Endometrial microvascular endothelial cells (primary cell): ENCODE data around the gene WDR18. TPM values are rescaled to one million over a fixed set of nuclear protein-coding genes. Genes with fewer than 3 reads are reported as not detected.

Source experiments
- in situ Hi-C: cut with HindIII; loops from 2 replicates; pipeline ENCODE4 v1.10.0; 2017; ENCODE audit warnings: low sequenced_read_pairs, low pct_unique_long_range_greater_than_20kb; ENCODE audit errors: inconsistent ontology term
- total RNA-seq: library from RNA; depleted of rRNA; stranded (reverse); fragments of >200 nt; gene quantifications from one replicate; pipeline ENCODE4 v1.2.3, GENCODE V29; 2015; ENCODE audit errors: inconsistent ontology term

Gene WDR18
- total RNA-seq, 1 donor from 2014 or later, result 49.7 TPM

GRCh38 chr19:1026783-1027649, 42.9 kb downstream of the WDR18 start:
- in situ Hi-C loops, result no loop called here

GRCh38 chr19:1027650-1028061, 43.5 kb downstream of the WDR18 start:
- in situ Hi-C loops, result no loop called here

GRCh38 chr19:1028062-1028926, 44.1 kb downstream of the WDR18 start:
- in situ Hi-C loops, result no loop called here

GRCh38 chr19:1032264-1032867, 48.2 kb downstream of the WDR18 start:
- in situ Hi-C loops, result no loop called here

- in situ Hi-C loops, result no loop called here
These were observed 52.0 kb downstream of the WDR18 start for GRCh38 chr19:1035998-1036621.

- in situ Hi-C loops, result no loop called here
These were observed 53.5 kb downstream of the WDR18 start for GRCh38 chr19:1037621-1038064.

GRCh38 chr19:1038978-1039645, 55.0 kb downstream of the WDR18 start:
- in situ Hi-C loops, result no loop called here

- in situ Hi-C loops, result no loop called here
These were observed 55.7 kb downstream of the WDR18 start, which contains the start of gene ABCA7 for GRCh38 chr19:1039646-1040475. Gene ABCA7 (plus strand): TSS chr19:1040107. CDS start chr19:1041362, 1,255 bp downstream.

GRCh38 chr19:1040476-1041271, 56.5 kb downstream of the WDR18 start:
- in situ Hi-C loops, result no loop called here

GRCh38 chr19:1041272-1041834, 57.2 kb downstream of the WDR18 start:
- in situ Hi-C loops, result no loop called here

GRCh38 chr19:1041835-1042685, 57.9 kb downstream of the WDR18 start:
- in situ Hi-C loops, result no loop called here

- in situ Hi-C loops, result no loop called here
These were observed 58.8 kb downstream of the WDR18 start for GRCh38 chr19:1042689-1043511.
